Liver (tissue), 9 donors: ENCODE results near the gene PAWR. TPM values are rescaled to one million over a fixed set of nuclear protein-coding genes. Genes with fewer than 3 reads are reported as not detected.
"Not testable (repeated sequence)": the region's sequence is repeated elsewhere in the genome, so short reads cannot be mapped to it uniquely, and the experiment has no call there.

ENCODE experiments used
- DNase-seq: peaks from one replicate; pipeline ENCODE4 v3.0.0-alpha.2; 2017; ENCODE audit warnings: low spot score
- H3K27ac ChIP-seq, 2 donors: one replicate each; pipeline ENCODE4 v1.7.0; 2013; ENCODE audit warnings: inconsistent platforms in 2 of 2, low read length in 2 of 2, control low read depth in 1 of 2, low read depth in 1 of 2, mild to moderate bottlenecking in 1 of 2
- H3K27me3 ChIP-seq, 4 donors: one replicate each; pipeline versions ENCODE4 v1.6.1 to v1.7.0; 2013; ENCODE audit warnings: low read length in 3 of 4, inconsistent platforms in 1 of 4, mild to moderate bottlenecking in 1 of 4, moderate library complexity in 1 of 4; ENCODE audit not compliant: control insufficient read depth in 4 of 4, insufficient read depth in 4 of 4
- H3K36me3 ChIP-seq, 4 donors: one replicate each; pipeline versions ENCODE4 v1.6.1 to v1.7.0; 2013; ENCODE audit warnings: low read length in 3 of 4, mild to moderate bottlenecking in 3 of 4, low read depth in 1 of 4, moderate library complexity in 1 of 4; ENCODE audit not compliant: control insufficient read depth in 4 of 4, insufficient read depth in 3 of 4
- H3K4me1 ChIP-seq, 4 donors: one replicate each; pipeline versions ENCODE4 v1.6.1 to v1.7.0; 2013; ENCODE audit warnings: low read length in 3 of 4, mild to moderate bottlenecking in 3 of 4, moderate library complexity in 1 of 4; ENCODE audit not compliant: control insufficient read depth in 4 of 4, insufficient read depth in 4 of 4
- H3K4me3 ChIP-seq, 3 donors: one replicate each; pipeline versions ENCODE4 v1.6.1 to v1.7.0; 2013; ENCODE audit warnings: low read length in 3 of 3, control low read depth in 1 of 3, low read depth in 1 of 3, mild to moderate bottlenecking in 1 of 3
- H3K9ac ChIP-seq, 2 donors: one replicate each; pipeline ENCODE4 v1.7.0; 2013; ENCODE audit warnings: low read length in 2 of 2, mild to moderate bottlenecking in 2 of 2, moderate library complexity in 2 of 2, control low read depth in 1 of 2, low read depth in 1 of 2
- H3K9me3 ChIP-seq, 4 donors: one replicate each; pipeline versions ENCODE4 v1.6.1 to v1.7.0; 2013; ENCODE audit warnings: low read length in 3 of 4; ENCODE audit not compliant: control insufficient read depth in 4 of 4
- EGR1 ChIP-seq, 2 donors: IDR thresholded peaks; 2 replicates each; pipeline ENCODE4 v1.6.1; 2016 to 2018; ENCODE audit warnings: antibody characterized with exemption in 2 of 2, low read depth in 2 of 2
- FOXA2 ChIP-seq: IDR thresholded peaks from 2 replicates; pipeline ENCODE4 v1.6.1; 2016; ENCODE audit warnings: antibody characterized with exemption
- HNF4G ChIP-seq: IDR thresholded peaks from 2 replicates; pipeline ENCODE4 v1.6.1; 2016; ENCODE audit warnings: antibody characterized with exemption
- JUND ChIP-seq, 2 donors: IDR thresholded peaks; 2 replicates each; pipeline ENCODE4 v1.6.1; 2016; ENCODE audit warnings: antibody characterized with exemption in 2 of 2
- RAD21 ChIP-seq, 2 donors: IDR thresholded peaks; 2 replicates each; pipeline ENCODE4 v1.6.1; 2016; ENCODE audit warnings: antibody characterized with exemption in 2 of 2, mild to moderate bottlenecking in 2 of 2
- RXRA ChIP-seq, 2 donors: IDR thresholded peaks; 2 replicates each; pipeline ENCODE4 v1.6.1; 2017 to 2018; ENCODE audit warnings: antibody characterized with exemption in 2 of 2, mild to moderate bottlenecking in 1 of 2
- SP1 ChIP-seq: IDR thresholded peaks from 2 replicates; pipeline ENCODE4 v1.6.1; 2018; ENCODE audit warnings: antibody characterized with exemption, mild to moderate bottlenecking
- TAF1 ChIP-seq: conservative IDR thresholded peaks from 2 replicates; pipeline ENCODE4 v1.6.1; 2016; ENCODE audit warnings: antibody characterized with exemption, mild to moderate bottlenecking
- WGBS: extraction: QIAGEN DNeasy Blood & Tissue Kit; methylation state at CpG from one replicate; pipeline ENCODE4 v1.1.7; 2013; 5-methylcytosine and 5-hydroxymethylcytosine counted together
- polyA plus RNA-seq, 2 donors: library from polyadenylated mRNA; stranded (reverse) in 1 of 2; unstranded in 1 of 2; fragments of 200-250 nt in 1 of 2; fragments of >200 nt in 1 of 2; fragmentation: Nextera tagmentation in 1 of 2; extraction: Ambion mirVana in 1 of 2; gene quantifications; one replicate each; pipeline versions ENCODE4 v1.2.1 to v1.2.3, GENCODE V29; 2013 to 2015
- total RNA-seq, 2 donors: library from RNA; depleted of rRNA; stranded (reverse); fragments of >200 nt; gene quantifications; one replicate each; pipeline ENCODE4 v1.2.3, GENCODE V29; 2014
- TF ChIP-seq, protein P1 (sequence below): fragments of 150-350 bp; IDR thresholded peaks from 2 replicates; pipeline ENCODE4 v1.5.1; 2017; ENCODE audit warnings: improper control_type of control experiment, low read depth, low read length; ENCODE audit not compliant: missing input control
- TF ChIP-seq, protein P2 (sequence below): IDR thresholded peaks from 2 replicates; pipeline ENCODE4 v1.6.1; 2016; ENCODE audit warnings: antibody characterized with exemption, mild to moderate bottlenecking
- TF ChIP-seq, protein P3 (sequence below): IDR thresholded peaks from 2 replicates; pipeline ENCODE4 v1.6.1; 2016; ENCODE audit warnings: antibody characterized with exemption
- donor health status: healthy.
- donor health status: healthy.
- donor health status: healthy.
- donor health status: healthy.
- donor health status: healthy.

The PAWR gene
- total and polyA plus RNA-seq, 4 donors, result 6.1 to 24.1 (median 9.9) TPM

DNA sequence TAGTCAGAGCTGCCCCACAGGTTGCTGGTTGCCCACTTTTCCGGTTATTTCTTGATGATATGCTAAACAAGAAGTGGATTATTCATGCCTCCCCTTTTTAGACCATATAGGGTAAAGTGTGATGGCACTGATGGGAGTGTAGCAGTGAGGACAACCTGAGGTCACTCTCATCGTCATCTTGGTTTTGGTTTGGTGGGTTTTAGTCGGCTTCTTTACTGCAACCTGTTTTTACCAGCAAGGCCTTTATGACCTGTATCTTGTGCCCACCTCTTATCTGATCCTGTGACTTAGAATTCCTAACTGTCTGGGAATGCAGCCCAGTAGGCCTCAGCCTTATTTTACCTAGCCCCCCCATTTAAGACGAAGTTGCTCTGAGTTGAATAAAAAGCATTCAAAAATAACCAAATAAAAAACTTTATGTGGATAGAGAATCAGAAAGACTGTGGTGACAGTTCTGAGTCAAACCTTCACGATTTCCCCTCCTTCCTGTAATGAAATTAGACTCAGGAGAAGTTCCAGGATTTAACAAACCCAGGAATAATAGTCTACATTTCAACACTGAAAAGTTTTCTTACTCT lies 144.2 kb downstream of the PAWR start:
- WGBS, result 89% methylated on average over 5 of the region's 5 CpGs
- Histone ChIP-seq H3K27me3 (no peaks in the 10 kb centered on the region), H3K9me3 (no peaks in the 10 kb centered on the region), H3K4me3 (no peak overlapping the region), H3K36me3 (no peaks in the 10 kb centered on the region), H3K27ac (no peak overlapping the region), H3K4me1 (peaks cover 2 to 7% (median 5%) of the 10 kb centered on the region in 4 donors), H3K9ac (no peak overlapping the region)
- TF ChIP-seq RXRA (IDR thresholded peaks at IDR 0.05), result no peak
- no peak for TF ChIP-seq EGR1 (IDR thresholded peaks at IDR 0.05; ENCODE audit: low read depth in 2 of 2)
- no peak for TF ChIP-seq FOXA2
- TF ChIP-seq, protein P1, sequence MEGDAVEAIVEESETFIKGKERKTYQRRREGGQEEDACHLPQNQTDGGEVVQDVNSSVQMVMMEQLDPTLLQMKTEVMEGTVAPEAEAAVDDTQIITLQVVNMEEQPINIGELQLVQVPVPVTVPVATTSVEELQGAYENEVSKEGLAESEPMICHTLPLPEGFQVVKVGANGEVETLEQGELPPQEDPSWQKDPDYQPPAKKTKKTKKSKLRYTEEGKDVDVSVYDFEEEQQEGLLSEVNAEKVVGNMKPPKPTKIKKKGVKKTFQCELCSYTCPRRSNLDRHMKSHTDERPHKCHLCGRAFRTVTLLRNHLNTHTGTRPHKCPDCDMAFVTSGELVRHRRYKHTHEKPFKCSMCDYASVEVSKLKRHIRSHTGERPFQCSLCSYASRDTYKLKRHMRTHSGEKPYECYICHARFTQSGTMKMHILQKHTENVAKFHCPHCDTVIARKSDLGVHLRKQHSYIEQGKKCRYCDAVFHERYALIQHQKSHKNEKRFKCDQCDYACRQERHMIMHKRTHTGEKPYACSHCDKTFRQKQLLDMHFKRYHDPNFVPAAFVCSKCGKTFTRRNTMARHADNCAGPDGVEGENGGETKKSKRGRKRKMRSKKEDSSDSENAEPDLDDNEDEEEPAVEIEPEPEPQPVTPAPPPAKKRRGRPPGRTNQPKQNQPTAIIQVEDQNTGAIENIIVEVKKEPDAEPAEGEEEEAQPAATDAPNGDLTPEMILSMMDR, result no peak
- no peak for TF ChIP-seq TAF1
- no peak for TF ChIP-seq SP1
- no peak for TF ChIP-seq JUND (IDR thresholded peaks at IDR 0.05)
- TF ChIP-seq, protein P2, sequence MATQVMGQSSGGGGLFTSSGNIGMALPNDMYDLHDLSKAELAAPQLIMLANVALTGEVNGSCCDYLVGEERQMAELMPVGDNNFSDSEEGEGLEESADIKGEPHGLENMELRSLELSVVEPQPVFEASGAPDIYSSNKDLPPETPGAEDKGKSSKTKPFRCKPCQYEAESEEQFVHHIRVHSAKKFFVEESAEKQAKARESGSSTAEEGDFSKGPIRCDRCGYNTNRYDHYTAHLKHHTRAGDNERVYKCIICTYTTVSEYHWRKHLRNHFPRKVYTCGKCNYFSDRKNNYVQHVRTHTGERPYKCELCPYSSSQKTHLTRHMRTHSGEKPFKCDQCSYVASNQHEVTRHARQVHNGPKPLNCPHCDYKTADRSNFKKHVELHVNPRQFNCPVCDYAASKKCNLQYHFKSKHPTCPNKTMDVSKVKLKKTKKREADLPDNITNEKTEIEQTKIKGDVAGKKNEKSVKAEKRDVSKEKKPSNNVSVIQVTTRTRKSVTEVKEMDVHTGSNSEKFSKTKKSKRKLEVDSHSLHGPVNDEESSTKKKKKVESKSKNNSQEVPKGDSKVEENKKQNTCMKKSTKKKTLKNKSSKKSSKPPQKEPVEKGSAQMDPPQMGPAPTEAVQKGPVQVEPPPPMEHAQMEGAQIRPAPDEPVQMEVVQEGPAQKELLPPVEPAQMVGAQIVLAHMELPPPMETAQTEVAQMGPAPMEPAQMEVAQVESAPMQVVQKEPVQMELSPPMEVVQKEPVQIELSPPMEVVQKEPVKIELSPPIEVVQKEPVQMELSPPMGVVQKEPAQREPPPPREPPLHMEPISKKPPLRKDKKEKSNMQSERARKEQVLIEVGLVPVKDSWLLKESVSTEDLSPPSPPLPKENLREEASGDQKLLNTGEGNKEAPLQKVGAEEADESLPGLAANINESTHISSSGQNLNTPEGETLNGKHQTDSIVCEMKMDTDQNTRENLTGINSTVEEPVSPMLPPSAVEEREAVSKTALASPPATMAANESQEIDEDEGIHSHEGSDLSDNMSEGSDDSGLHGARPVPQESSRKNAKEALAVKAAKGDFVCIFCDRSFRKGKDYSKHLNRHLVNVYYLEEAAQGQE, result no peak
- TF ChIP-seq, protein P3, sequence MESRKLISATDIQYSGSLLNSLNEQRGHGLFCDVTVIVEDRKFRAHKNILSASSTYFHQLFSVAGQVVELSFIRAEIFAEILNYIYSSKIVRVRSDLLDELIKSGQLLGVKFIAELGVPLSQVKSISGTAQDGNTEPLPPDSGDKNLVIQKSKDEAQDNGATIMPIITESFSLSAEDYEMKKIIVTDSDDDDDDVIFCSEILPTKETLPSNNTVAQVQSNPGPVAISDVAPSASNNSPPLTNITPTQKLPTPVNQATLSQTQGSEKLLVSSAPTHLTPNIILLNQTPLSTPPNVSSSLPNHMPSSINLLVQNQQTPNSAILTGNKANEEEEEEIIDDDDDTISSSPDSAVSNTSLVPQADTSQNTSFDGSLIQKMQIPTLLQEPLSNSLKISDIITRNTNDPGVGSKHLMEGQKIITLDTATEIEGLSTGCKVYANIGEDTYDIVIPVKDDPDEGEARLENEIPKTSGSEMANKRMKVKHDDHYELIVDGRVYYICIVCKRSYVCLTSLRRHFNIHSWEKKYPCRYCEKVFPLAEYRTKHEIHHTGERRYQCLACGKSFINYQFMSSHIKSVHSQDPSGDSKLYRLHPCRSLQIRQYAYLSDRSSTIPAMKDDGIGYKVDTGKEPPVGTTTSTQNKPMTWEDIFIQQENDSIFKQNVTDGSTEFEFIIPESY, result no peak
- no peak for TF ChIP-seq HNF4G
- TF ChIP-seq RAD21 (IDR thresholded peaks at IDR 0.05), result no peak
- DNase-seq, result no peak

DNA sequence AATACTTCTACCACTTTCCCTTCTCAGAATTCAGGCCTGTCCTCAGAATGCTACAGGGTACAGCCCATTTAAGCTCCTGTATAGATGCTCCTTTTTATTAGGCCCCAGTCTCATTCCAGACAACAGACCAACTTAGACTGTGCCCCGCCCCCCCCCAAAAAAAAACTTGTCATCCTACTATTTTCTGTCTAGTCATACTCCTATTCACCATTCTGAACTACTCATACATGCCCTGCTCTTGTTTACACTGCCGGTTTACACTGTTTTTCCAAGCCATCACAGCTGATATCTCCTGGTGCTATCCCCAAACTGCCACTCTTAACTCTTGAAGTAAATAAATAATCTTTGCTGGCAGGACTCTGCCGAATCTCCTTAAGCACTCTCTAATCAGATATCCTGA lies 146.3 kb downstream of the PAWR start:
- DNase-seq, H3K4me1 ChIP-seq, H3K36me3 ChIP-seq, H3K9me3 ChIP-seq, H3K27me3 ChIP-seq, H3K4me3 ChIP-seq, H3K27ac ChIP-seq, H3K9ac ChIP-seq: not testable (repeated sequence)
- WGBS, result 76% methylated on average over 3 of the region's 3 CpGs
